HepG2 (cell line): ENCODE measurements around the gene C11orf86. TPM values are rescaled to one million over a fixed set of nuclear protein-coding genes. Genes with fewer than 3 reads are reported as not detected.

Source experiments
- ATF5 ChIP-seq: sonication (generic); formaldehyde crosslinking; IDR thresholded peaks from 2 replicates; pipeline ENCODE4 v1.4.0; 2020; ENCODE audit warnings: mild to moderate bottlenecking, low read depth, missing genetic modification reagents
- BHLHE40 ChIP-seq: IDR thresholded peaks from 2 replicates; pipeline ENCODE4 v1.6.1; 2011; ENCODE audit warnings: low read length, improper control_type of control experiment
- CEBPB ChIP-seq: IDR thresholded peaks from 2 replicates; pipeline ENCODE4 v1.6.1; 2011; ENCODE audit warnings: low read depth, low read length, improper control_type of control experiment, borderline replicate concordance
- ETV5 ChIP-seq: IDR thresholded peaks from 2 replicates; pipeline ENCODE4 v1.6.1; 2018; ENCODE audit warnings: missing biosample characterization, missing genetic modification reagents, inconsistent platforms, borderline replicate concordance
- FOXJ3 ChIP-seq: sonication (generic); formaldehyde crosslinking; IDR thresholded peaks from 2 replicates; pipeline ENCODE4 v1.4.0; 2020; ENCODE audit warnings: missing genetic modification reagents, mild to moderate bottlenecking, borderline replicate concordance
- FOXM1 ChIP-seq: sonication (generic); formaldehyde crosslinking; IDR thresholded peaks from 2 replicates; pipeline ENCODE4 v1.5.0; 2020; ENCODE audit warnings: missing genetic modification reagents
- GFI1 ChIP-seq: sonication (generic); formaldehyde crosslinking; IDR thresholded peaks from 2 replicates; pipeline ENCODE4 v1.5.0; 2020; ENCODE audit warnings: missing genetic modification reagents, mild to moderate bottlenecking, borderline replicate concordance
- HNRNPLL ChIP-seq: fragments of 200-400 bp; formaldehyde crosslinking; IDR thresholded peaks from 2 replicates; pipeline ENCODE4 v1.6.1; 2017; ENCODE audit warnings: mild to moderate bottlenecking, low read depth, low read length; ENCODE audit not compliant: poor library complexity, severe bottlenecking
- HOXA5 ChIP-seq: sonication (generic); formaldehyde crosslinking; IDR thresholded peaks from 2 replicates; pipeline ENCODE4 v1.4.0; 2020; ENCODE audit warnings: missing genetic modification reagents
- IKZF5 ChIP-seq: IDR thresholded peaks from 2 replicates; pipeline ENCODE4 v1.6.1; 2018; ENCODE audit warnings: missing genetic modification reagents, mild to moderate bottlenecking, missing compliant biosample characterization
- JUNB ChIP-seq: sonication (generic); formaldehyde crosslinking; IDR thresholded peaks from 2 replicates; pipeline ENCODE4 v1.8.0; 2022; ENCODE audit warnings: missing genetic modification reagents, mild to moderate bottlenecking, borderline replicate concordance
- MED1 ChIP-seq: sonication (generic); formaldehyde crosslinking; IDR thresholded peaks from 2 replicates; pipeline ENCODE4 v1.4.0; 2020; ENCODE audit warnings: missing genetic modification reagents
- NRL ChIP-seq: sonication (generic); formaldehyde crosslinking; IDR thresholded peaks from 2 replicates; pipeline ENCODE4 v1.5.0; 2020; ENCODE audit warnings: missing genetic modification reagents, mild to moderate bottlenecking, moderate library complexity, borderline replicate concordance
- RFX1 ChIP-seq: fragments of 450-650 bp; IDR thresholded peaks from 2 replicates; pipeline ENCODE4 v1.6.1; 2017
- SMAD3 ChIP-seq: sonication (generic); formaldehyde crosslinking; IDR thresholded peaks from 2 replicates; pipeline ENCODE4 v1.4.0; 2020; ENCODE audit warnings: missing genetic modification reagents
- SNAPC5 ChIP-seq: sonication (generic); formaldehyde crosslinking; IDR thresholded peaks from 2 replicates; pipeline ENCODE4 v1.8.1; 2023; ENCODE audit warnings: mild to moderate bottlenecking, missing genetic modification reagents, borderline replicate concordance
- ZFYVE20 ChIP-seq: sonication (generic); formaldehyde crosslinking; IDR thresholded peaks from 2 replicates; pipeline ENCODE4 v1.8.0; 2023; ENCODE audit warnings: low read depth, mild to moderate bottlenecking, moderate library complexity, missing genetic modification reagents, borderline replicate concordance
- ZNF232 ChIP-seq: sonication (generic); formaldehyde crosslinking; IDR thresholded peaks from 2 replicates; pipeline ENCODE4 v1.4.0; 2020; ENCODE audit warnings: missing genetic modification reagents, borderline replicate concordance
- ZNF234 ChIP-seq: sonication (generic); formaldehyde crosslinking; conservative IDR thresholded peaks from 2 replicates; pipeline ENCODE4 v1.5.1; 2020; ENCODE audit warnings: mild to moderate bottlenecking, missing genetic modification reagents
- ZNF329 ChIP-seq: sonication (generic); formaldehyde crosslinking; IDR thresholded peaks from 2 replicates; pipeline ENCODE4 v1.9.0; 2021; ENCODE audit warnings: low read depth, mild to moderate bottlenecking, missing genetic modification reagents
- ZNF530 ChIP-seq: sonication (generic); formaldehyde crosslinking; IDR thresholded peaks from 2 replicates; pipeline ENCODE4 v1.5.0; 2020; ENCODE audit warnings: low read depth, mild to moderate bottlenecking, missing genetic modification reagents
- ZNF614 ChIP-seq: IDR thresholded peaks from 2 replicates; pipeline ENCODE4 v1.6.1; 2018; ENCODE audit warnings: missing biosample characterization, missing genetic modification reagents, inconsistent platforms, borderline replicate concordance
- ZNF672 ChIP-seq: sonication (generic); formaldehyde crosslinking; IDR thresholded peaks from 2 replicates; pipeline ENCODE4 v1.8.1; 2022; ENCODE audit warnings: missing genetic modification reagents
- polyA plus RNA-seq, 8 experiments: library from polyadenylated mRNA; depleted of rRNA in 3 of 8; stranded (reverse) in 7 of 8; unstranded in 1 of 8; fragments of >200 nt; fragmentation: Illumina TruSeq in 4 of 8; extraction: Trizol in 4 of 8; gene quantifications; 2 replicates each; pipeline versions ENCODE4 v1.2.1 to v1.2.3, GENCODE V29; 2011 to 2016; ENCODE audit warnings: low read depth in 4 of 8, missing spikeins in 1 of 8, mixed read lengths in 1 of 8; ENCODE audit not compliant: insufficient read depth in 1 of 8
- total RNA-seq, 5 experiments: library from RNA; depleted of rRNA; stranded (reverse); fragments of >200 nt; fragmentation: Illumina TruSeq; extraction: Trizol; gene quantifications; 2 replicates each; pipeline ENCODE4 v1.2.3, GENCODE V29; 2016; ENCODE audit warnings: low read depth in 1 of 5
- TF ChIP-seq, protein P1 (sequence below): sonication (generic); formaldehyde crosslinking; IDR thresholded peaks from 2 replicates; pipeline ENCODE4 v1.4.0; 2020; ENCODE audit warnings: mild to moderate bottlenecking, missing genetic modification reagents
- TF ChIP-seq, protein P2 (sequence below): IDR thresholded peaks from 2 replicates; pipeline ENCODE4 v1.6.1; 2016; ENCODE audit warnings: mild to moderate bottlenecking
- TF ChIP-seq, protein P3 (sequence below): IDR thresholded peaks from 2 replicates; pipeline ENCODE4 v1.6.1; 2016; ENCODE audit warnings: low read depth, borderline replicate concordance

Gene C11orf86
- total and polyA plus RNA-seq, 2 of the 13 experiments (the other 11 are each of a cell fraction or from before 2014, with no cell fraction given) = 0.11 to 0.18 TPM

DNA sequence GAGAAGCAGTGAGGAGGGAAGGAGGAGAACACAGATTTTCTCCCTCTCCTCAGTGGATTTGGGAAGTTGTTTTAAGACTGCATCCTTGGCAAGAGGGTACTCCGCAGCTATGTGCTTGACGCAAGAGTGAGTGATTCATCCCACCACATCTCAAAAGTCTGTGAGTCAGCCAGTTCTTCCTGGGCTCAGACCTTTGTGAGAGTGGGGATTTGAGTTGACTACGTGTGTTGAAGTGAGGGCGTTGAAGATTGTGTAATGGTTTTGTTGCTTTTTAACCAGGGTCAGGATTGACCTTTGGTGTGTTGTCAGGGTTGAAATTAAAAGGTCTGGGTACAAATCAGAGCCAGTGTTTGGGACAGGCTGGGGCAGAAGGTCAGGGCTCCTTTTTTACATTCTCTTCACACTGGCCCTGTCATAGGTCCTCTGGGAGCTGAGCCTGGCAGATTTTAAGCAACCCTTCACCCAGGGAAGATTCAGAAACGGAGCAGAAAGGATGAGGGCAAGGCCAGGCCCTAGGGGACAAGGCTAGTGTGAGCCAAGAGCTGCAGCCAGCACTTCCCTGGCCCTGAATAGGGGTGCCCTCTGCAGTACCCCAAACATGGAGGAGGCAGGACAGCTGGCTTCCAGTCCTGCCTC, 4.2 kb upstream of the C11orf86 start (continued):
- TF ChIP-seq ETV5 (CRISPR knock-in tag) (peak; percentile 62; the same call in 1 of the 2 replicates), NRL (CRISPR knock-in tag) (no peak), BHLHE40 (no peak), HOXA5 (no peak), ZFYVE20 (CRISPR knock-in tag) (no peak), HNRNPLL (no peak), MED1 (CRISPR knock-in tag) (peak; percentile 94), ZNF530 (CRISPR knock-in tag) (no peak), GFI1 (CRISPR knock-in tag) (peak; percentile 100), RFX1 (no peak), SNAPC5 (CRISPR knock-in tag) (no peak), SMAD3 (CRISPR knock-in tag) (peak; percentile 73; the same call in 1 of the 2 replicates), JUNB (CRISPR knock-in tag) (peak; percentile 96; the same call in 1 of the 2 replicates), ATF5 (CRISPR knock-in tag) (no peak), ZNF329 (CRISPR knock-in tag) (no peak), CEBPB (peak; percentile 95), ZNF234 (no peak), FOXJ3 (peak; percentile 93), IKZF5 (CRISPR knock-in tag) (peak; percentile 82; the same call in 1 of the 2 replicates), ZNF232 (CRISPR knock-in tag) (no peak), ZNF614 (CRISPR knock-in tag) (peak; percentile 69; the same call in 1 of the 2 replicates), ZNF672 (CRISPR knock-in tag) (no peak), FOXM1 (no peak)
- TF ChIP-seq, protein P1, sequence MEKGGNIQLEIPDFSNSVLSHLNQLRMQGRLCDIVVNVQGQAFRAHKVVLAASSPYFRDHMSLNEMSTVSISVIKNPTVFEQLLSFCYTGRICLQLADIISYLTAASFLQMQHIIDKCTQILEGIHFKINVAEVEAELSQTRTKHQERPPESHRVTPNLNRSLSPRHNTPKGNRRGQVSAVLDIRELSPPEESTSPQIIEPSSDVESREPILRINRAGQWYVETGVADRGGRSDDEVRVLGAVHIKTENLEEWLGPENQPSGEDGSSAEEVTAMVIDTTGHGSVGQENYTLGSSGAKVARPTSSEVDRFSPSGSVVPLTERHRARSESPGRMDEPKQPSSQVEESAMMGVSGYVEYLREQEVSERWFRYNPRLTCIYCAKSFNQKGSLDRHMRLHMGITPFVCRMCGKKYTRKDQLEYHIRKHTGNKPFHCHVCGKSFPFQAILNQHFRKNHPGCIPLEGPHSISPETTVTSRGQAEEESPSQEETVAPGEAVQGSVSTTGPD (CRISPR knock-in tag) = no peak
- TF ChIP-seq, protein P2, sequence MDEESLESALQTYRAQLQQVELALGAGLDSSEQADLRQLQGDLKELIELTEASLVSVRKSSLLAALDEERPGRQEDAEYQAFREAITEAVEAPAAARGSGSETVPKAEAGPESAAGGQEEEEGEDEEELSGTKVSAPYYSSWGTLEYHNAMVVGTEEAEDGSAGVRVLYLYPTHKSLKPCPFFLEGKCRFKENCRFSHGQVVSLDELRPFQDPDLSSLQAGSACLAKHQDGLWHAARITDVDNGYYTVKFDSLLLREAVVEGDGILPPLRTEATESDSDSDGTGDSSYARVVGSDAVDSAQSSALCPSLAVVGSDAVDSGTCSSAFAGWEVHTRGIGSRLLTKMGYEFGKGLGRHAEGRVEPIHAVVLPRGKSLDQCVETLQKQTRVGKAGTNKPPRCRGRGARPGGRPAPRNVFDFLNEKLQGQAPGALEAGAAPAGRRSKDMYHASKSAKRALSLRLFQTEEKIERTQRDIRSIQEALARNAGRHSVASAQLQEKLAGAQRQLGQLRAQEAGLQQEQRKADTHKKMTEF (CRISPR knock-in tag) = peak; percentile 74
- TF ChIP-seq, protein P3, sequence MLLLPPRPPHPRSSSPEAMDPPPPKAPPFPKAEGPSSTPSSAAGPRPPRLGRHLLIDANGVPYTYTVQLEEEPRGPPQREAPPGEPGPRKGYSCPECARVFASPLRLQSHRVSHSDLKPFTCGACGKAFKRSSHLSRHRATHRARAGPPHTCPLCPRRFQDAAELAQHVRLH = peak; percentile 84; the same call in 1 of the 2 replicates
